ENCODE results near the gene DEF6. TPM values are rescaled to one million over a fixed set of nuclear protein-coding genes. Genes with fewer than 3 reads are reported as not detected.

Gene DEF6
- total RNA-seq, 4 donors from 2014 or later = 0.26 to 8.9 (median 3.1) TPM

DNA sequence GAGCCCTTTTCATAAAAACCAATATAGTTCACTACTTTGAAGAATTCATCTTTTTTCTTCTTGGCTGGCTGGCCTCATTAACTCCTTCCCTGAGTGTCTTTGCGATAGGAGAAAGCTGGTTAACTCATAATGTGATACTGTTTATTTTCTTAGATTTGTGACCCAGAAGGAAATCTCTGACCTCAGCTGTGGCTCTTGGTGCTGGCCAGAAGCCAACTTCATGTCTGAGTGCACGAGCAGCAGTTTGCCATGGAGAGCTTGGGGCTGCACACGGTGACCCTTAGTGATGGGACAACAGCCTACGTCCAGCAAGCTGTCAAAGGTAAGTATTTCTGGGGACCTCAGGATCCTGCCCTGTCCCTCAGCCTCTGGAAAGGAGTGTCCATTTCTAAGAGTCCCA is 16.7 kb upstream of the DEF6 start:
- Histone ChIP-seq H3K9me3 (no peaks in the 10 kb centered on the region), H3K4me1 (no peaks in the 10 kb centered on the region), H3K27ac (no peak overlapping the region), H3K36me3 (no peaks in the 10 kb centered on the region), H3K27me3 (no peaks in the 10 kb centered on the region), H3K4me3 (no peak overlapping the region)
- no peak for DNase-seq
- intact Hi-C loops (cut with DNase I; ENCODE audit: low total_unique reads) = no loop called here
- TF ChIP-seq, protein P1, sequence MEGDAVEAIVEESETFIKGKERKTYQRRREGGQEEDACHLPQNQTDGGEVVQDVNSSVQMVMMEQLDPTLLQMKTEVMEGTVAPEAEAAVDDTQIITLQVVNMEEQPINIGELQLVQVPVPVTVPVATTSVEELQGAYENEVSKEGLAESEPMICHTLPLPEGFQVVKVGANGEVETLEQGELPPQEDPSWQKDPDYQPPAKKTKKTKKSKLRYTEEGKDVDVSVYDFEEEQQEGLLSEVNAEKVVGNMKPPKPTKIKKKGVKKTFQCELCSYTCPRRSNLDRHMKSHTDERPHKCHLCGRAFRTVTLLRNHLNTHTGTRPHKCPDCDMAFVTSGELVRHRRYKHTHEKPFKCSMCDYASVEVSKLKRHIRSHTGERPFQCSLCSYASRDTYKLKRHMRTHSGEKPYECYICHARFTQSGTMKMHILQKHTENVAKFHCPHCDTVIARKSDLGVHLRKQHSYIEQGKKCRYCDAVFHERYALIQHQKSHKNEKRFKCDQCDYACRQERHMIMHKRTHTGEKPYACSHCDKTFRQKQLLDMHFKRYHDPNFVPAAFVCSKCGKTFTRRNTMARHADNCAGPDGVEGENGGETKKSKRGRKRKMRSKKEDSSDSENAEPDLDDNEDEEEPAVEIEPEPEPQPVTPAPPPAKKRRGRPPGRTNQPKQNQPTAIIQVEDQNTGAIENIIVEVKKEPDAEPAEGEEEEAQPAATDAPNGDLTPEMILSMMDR (IDR thresholded peaks at IDR 0.05) = no peak
- TF ChIP-seq POLR2A (IDR thresholded peaks at IDR 0.05) = no peak

DNA sequence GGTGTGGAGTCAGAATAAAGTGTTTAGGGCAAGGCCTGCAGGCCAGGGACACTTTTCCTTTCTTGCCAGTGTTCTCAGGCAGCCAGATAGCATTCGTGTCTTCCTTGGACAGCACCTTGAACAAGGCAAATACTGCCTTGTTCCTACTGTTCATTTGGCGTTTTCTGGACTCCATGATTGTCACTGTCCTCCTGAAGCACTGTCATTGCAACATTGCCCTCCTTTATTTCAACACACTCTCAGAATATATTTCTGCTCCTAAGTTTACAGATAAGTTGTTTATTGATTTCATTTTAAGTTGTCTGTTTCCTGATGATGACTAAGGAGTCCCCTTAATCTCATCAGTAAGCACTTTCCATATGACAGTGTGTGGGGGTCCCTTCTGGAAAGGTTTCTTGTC is 15.1 kb upstream of the DEF6 start:
- Histone ChIP-seq H3K4me1 (no peaks in the 10 kb centered on the region), H3K27me3 (no peaks in the 10 kb centered on the region), H3K36me3 (no peaks in the 10 kb centered on the region), H3K27ac (no peak overlapping the region), H3K4me3 (no peak overlapping the region), H3K9me3 (no peaks in the 10 kb centered on the region)
- intact Hi-C loops (cut with DNase I; ENCODE audit: low total_unique reads) = no loop called here
- DNase-seq = no peak
- no peak for TF ChIP-seq POLR2A (IDR thresholded peaks at IDR 0.05)
- TF ChIP-seq, protein P1 (IDR thresholded peaks at IDR 0.05) = no peak

DNA sequence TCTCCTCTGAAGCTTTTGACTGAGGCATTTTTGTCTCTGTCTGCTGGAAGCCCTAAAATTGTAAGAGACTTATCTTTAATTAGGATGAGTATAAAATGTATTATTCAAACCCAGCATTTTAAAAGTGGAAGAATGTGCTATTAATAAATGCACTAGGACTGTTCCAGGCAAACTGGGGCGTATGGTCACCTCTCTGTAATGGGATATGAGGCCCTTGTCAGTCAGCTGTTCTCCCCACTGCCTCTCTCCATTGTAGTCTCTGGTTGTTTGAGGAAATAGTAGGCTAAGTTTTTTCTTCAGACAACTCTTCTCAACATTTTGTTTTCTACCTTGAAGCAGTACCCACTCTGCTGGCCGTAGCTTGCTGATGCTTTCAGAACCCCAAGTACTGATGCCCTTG is 14.3 kb upstream of the DEF6 start:
- H3K4me1 ChIP-seq = no peaks in the 10 kb centered on the region
- no peak for DNase-seq
- intact Hi-C loops (cut with DNase I; ENCODE audit: low total_unique reads) = no loop called here
- no peak overlapping the region for H3K4me3 ChIP-seq
- H3K27me3 ChIP-seq = no peaks in the 10 kb centered on the region
- H3K36me3 ChIP-seq = no peaks in the 10 kb centered on the region
- no peaks in the 10 kb centered on the region for H3K9me3 ChIP-seq
- TF ChIP-seq POLR2A (IDR thresholded peaks at IDR 0.05) = no peak
- TF ChIP-seq, protein P1 (IDR thresholded peaks at IDR 0.05) = no peak
- H3K27ac ChIP-seq = no peak overlapping the region

DNA sequence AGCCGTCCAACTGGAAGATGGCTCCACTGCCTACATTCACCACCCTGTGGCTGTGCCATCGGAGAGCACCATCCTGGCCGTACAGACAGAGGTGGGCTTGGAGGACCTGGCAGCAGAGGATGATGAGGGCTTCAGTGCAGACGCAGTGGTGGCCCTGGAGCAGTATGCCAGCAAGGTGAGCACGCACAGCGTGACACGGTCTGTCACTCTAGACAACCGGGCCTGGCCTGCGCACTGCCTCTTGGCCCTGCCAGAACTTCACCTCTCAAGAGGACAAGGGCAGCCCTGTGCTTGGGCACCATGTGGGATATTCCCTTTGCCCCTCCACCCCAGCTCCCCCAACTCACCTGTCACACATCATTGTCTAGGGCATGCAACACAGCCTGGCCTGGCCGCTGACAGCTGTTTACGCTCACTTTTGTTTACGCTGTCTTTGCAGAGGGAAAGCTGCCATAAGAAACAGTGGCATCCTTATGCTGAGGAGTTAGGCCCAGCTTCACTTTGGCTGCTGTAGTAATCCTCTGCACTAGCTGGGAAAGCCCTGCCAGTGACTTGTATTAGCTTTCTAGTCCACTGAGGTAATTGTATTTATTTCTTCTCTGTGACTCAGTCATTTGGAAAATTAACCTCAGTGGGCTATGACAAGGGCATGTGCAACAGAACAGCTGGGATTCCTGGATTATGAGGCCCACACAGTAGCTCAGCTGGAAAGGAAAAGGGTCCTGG is 9.8 kb upstream of the DEF6 start:
- Histone ChIP-seq H3K27me3 (no peaks in the 10 kb centered on the region), H3K27ac (no peak overlapping the region), H3K4me3 (no peak overlapping the region), H3K36me3 (no peaks in the 10 kb centered on the region), H3K4me1 (no peaks in the 10 kb centered on the region), H3K9me3 (no peaks in the 10 kb centered on the region)
- intact Hi-C loops (cut with DNase I; ENCODE audit: low total_unique reads) = no loop called here
- DNase-seq = no peak
- TF ChIP-seq, protein P1 (IDR thresholded peaks at IDR 0.05) = no peak
- no peak for TF ChIP-seq POLR2A (IDR thresholded peaks at IDR 0.05)

DNA sequence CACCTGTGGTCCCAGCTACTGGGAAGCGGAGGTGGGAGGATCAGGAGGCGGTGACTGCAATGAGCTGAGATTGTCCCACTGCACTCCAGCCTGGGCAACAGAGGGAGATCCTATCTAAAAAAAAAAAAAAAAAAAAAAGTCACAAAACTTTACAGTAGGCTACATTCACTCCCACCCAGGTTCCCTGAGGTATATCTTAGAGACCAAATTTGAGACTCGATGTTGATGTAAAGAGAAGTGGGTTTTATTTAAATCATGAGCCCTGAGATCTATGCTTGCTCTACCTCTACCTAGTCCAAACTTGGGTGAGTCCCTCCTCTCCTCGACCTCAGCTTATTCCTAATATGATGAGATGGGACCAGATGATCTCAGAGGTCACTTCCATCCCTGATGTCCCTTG is 8.8 kb upstream of the DEF6 start:
- no peak overlapping the region for H3K4me3 ChIP-seq
- intact Hi-C loops (cut with DNase I; ENCODE audit: low total_unique reads) = no loop called here
- no peaks in the 10 kb centered on the region for H3K9me3 ChIP-seq
- no peaks in the 10 kb centered on the region for H3K27me3 ChIP-seq
- no peaks in the 10 kb centered on the region for H3K4me1 ChIP-seq
- DNase-seq = no peak
- TF ChIP-seq, protein P1 (IDR thresholded peaks at IDR 0.05) = no peak
- no peak for TF ChIP-seq POLR2A (IDR thresholded peaks at IDR 0.05)
- no peak overlapping the region for H3K27ac ChIP-seq
- H3K36me3 ChIP-seq = no peaks in the 10 kb centered on the region

All from uterus (tissue), 4 donors.